H9 (cell line): ENCODE data around the gene ATP2B2. TPM values are rescaled to one million over a fixed set of nuclear protein-coding genes. Genes with fewer than 3 reads are reported as not detected.

Source experiments
- DNase-seq: peaks from one replicate; pipeline ENCODE4 v3.0.0-alpha.2; 2017
- H2AFZ ChIP-seq: one replicate; pipeline ENCODE4 v1.6.1; 2013; ENCODE audit warnings: mild to moderate bottlenecking, low read length, control low read depth, moderate library complexity
- H2AK5ac ChIP-seq: 2 replicates; pipeline ENCODE4 v1.6.1; 2013; ENCODE audit warnings: low read length, control low read depth, mixed read lengths; ENCODE audit not compliant: insufficient read length
- H2BK120ac ChIP-seq: one replicate; pipeline ENCODE4 v1.6.1; 2013; ENCODE audit warnings: low read depth, mild to moderate bottlenecking, low read length, control low read depth, inconsistent platforms; ENCODE audit not compliant: poor library complexity, severe bottlenecking
- H2BK12ac ChIP-seq: 2 replicates; pipeline ENCODE4 v1.6.1; 2013; ENCODE audit warnings: low read length, control low read depth, mixed read lengths, low read depth; ENCODE audit not compliant: insufficient read length
- H2BK15ac ChIP-seq: 2 replicates; pipeline ENCODE4 v1.6.1; 2013; ENCODE audit warnings: low read depth, low read length, control low read depth
- H2BK20ac ChIP-seq: one replicate; pipeline ENCODE4 v1.6.1; 2013; ENCODE audit warnings: low read depth, mild to moderate bottlenecking, low read length, control low read depth, inconsistent platforms; ENCODE audit not compliant: poor library complexity, severe bottlenecking
- H2BK5ac ChIP-seq: 2 replicates; pipeline ENCODE4 v1.6.1; 2013; ENCODE audit warnings: low read length, control low read depth, mixed read lengths; ENCODE audit not compliant: insufficient read length
- H3K14ac ChIP-seq: 2 replicates; pipeline ENCODE4 v1.6.1; 2013; ENCODE audit warnings: low read length, control low read depth; ENCODE audit not compliant: insufficient read depth
- H3K18ac ChIP-seq: 2 replicates; pipeline ENCODE4 v1.6.1; 2013; ENCODE audit warnings: low read depth, mild to moderate bottlenecking, mixed read lengths, low read length, control low read depth; ENCODE audit not compliant: insufficient read length
- H3K23ac ChIP-seq: 2 replicates; pipeline ENCODE4 v1.6.1; 2013; ENCODE audit warnings: low read length, control low read depth, mixed read lengths, low read depth; ENCODE audit not compliant: insufficient read length
- H3K23me2 ChIP-seq: 2 replicates; pipeline ENCODE4 v1.6.1; 2013; ENCODE audit warnings: low read depth, mild to moderate bottlenecking, mixed read lengths, low read length, control low read depth; ENCODE audit not compliant: insufficient read length, poor library complexity, severe bottlenecking
- H3K27ac ChIP-seq: 2 replicates; pipeline ENCODE4 v1.5.1; 2013; ENCODE audit warnings: low read length, control low read depth, mixed read lengths, low read depth; ENCODE audit not compliant: insufficient read length
- H3K27me3 ChIP-seq: 2 replicates; pipeline ENCODE4 v1.6.1; 2013; ENCODE audit warnings: low read length, control low read depth, inconsistent platforms; ENCODE audit not compliant: insufficient read depth
- H3K4ac ChIP-seq: 2 replicates; pipeline ENCODE4 v1.6.1; 2013; ENCODE audit warnings: low read depth, mild to moderate bottlenecking, control low read depth, inconsistent platforms, low read length, moderate library complexity
- H3K4me1 ChIP-seq: 2 replicates; pipeline ENCODE4 v1.6.1; 2013; ENCODE audit warnings: low read length, control low read depth, inconsistent platforms; ENCODE audit not compliant: insufficient read depth
- H3K4me2 ChIP-seq: 2 replicates; pipeline ENCODE4 v1.6.1; 2013; ENCODE audit warnings: low read length, control low read depth, mixed read lengths; ENCODE audit not compliant: insufficient read length, insufficient read depth
- H3K56ac ChIP-seq: 2 replicates; pipeline ENCODE4 v1.6.1; 2013; ENCODE audit warnings: low read depth, mild to moderate bottlenecking, mixed read lengths, low read length, control low read depth; ENCODE audit not compliant: insufficient read length
- H3K79me1 ChIP-seq: 2 replicates; pipeline ENCODE4 v1.6.1; 2013; ENCODE audit warnings: low read depth, mild to moderate bottlenecking, moderate library complexity, low read length, control low read depth, inconsistent platforms; ENCODE audit not compliant: insufficient read depth, poor library complexity, severe bottlenecking
- H3K79me2 ChIP-seq: 2 replicates; pipeline ENCODE4 v1.6.1; 2013; ENCODE audit warnings: low read length, control low read depth, inconsistent platforms; ENCODE audit not compliant: insufficient read depth
- H3K9ac ChIP-seq: 2 replicates; pipeline ENCODE4 v1.6.1; 2013; ENCODE audit warnings: low read length, control low read depth, mixed read lengths; ENCODE audit not compliant: insufficient read length; ENCODE audit errors: extremely low read depth
- H3K9me3 ChIP-seq: one replicate; pipeline ENCODE4 v1.6.1; 2013; ENCODE audit warnings: low read depth, low read length, inconsistent platforms; ENCODE audit not compliant: control insufficient read depth
- H3T11ph ChIP-seq: one replicate; pipeline ENCODE4 v1.6.1; 2013; ENCODE audit warnings: mild to moderate bottlenecking, low read length, control low read depth, inconsistent platforms
- H4K20me1 ChIP-seq: one replicate; pipeline ENCODE4 v1.6.1; 2013; ENCODE audit not compliant: control insufficient read depth, insufficient read length, insufficient read depth
- H4K5ac ChIP-seq: 2 replicates; pipeline ENCODE4 v1.6.1; 2013; ENCODE audit warnings: low read depth, mild to moderate bottlenecking, mixed read lengths, low read length, control low read depth; ENCODE audit not compliant: insufficient read length
- H4K8ac ChIP-seq: replicated peaks from 2 replicates; pipeline ENCODE4 v1.6.1; 2013; ENCODE audit warnings: low read length, control low read depth, mixed read lengths, low read depth; ENCODE audit not compliant: insufficient read length
- H4K91ac ChIP-seq: 2 replicates; pipeline ENCODE4 v1.6.1; 2013; ENCODE audit warnings: low read depth, mild to moderate bottlenecking, moderate library complexity, mixed read lengths, low read length, control low read depth; ENCODE audit not compliant: insufficient read length
- H3K27ac Mint-ChIP-seq, 3 experiments: 2 replicates in 2 of 3; 3 replicates in 1 of 3; pipeline ENCODE4 v1.8.0; 2020 to 2021; ENCODE audit warnings: mixed read lengths in 3 of 3, mild to moderate bottlenecking in 1 of 3, moderate library complexity in 1 of 3
- H3K27me3 Mint-ChIP-seq: 2 replicates; pipeline ENCODE4 v1.8.0; 2021; ENCODE audit warnings: low read depth, mild to moderate bottlenecking, moderate library complexity, mixed read lengths
- H3K36me3 Mint-ChIP-seq, 3 experiments: 2 replicates in 2 of 3; 3 replicates in 1 of 3; pipeline ENCODE4 v1.8.0; 2020 to 2021; ENCODE audit warnings: low read depth in 3 of 3, mixed read lengths in 3 of 3; ENCODE audit not compliant: insufficient read depth in 1 of 3
- H3K4me1 Mint-ChIP-seq, 2 experiments: 2 replicates each; pipeline ENCODE4 v1.8.0; 2020; ENCODE audit warnings: mixed read lengths in 2 of 2
- H3K4me3 Mint-ChIP-seq, 2 experiments: 2 replicates in 1 of 2; 3 replicates in 1 of 2; pipeline ENCODE4 v1.8.0; 2020 to 2021; ENCODE audit warnings: mild to moderate bottlenecking in 2 of 2, mixed read lengths in 2 of 2, moderate library complexity in 1 of 2
- H3K9me3 Mint-ChIP-seq, 2 experiments: 2 replicates in 1 of 2; 3 replicates in 1 of 2; pipeline ENCODE4 v1.8.0; 2020; ENCODE audit warnings: mild to moderate bottlenecking in 2 of 2, mixed read lengths in 2 of 2, moderate library complexity in 1 of 2
- WGBS: extraction: QIAGEN DNeasy Blood & Tissue Kit; methylation state at CpG from one replicate; pipeline ENCODE4 v1.1.7; 2013; ENCODE audit warnings: missing lambda C conversion rate, low lambda C conversion rate, mixed read lengths; ENCODE audit not compliant: insufficient read length; ENCODE audit errors: extremely low coverage; 5-methylcytosine and 5-hydroxymethylcytosine counted together
- total RNA-seq: library from RNA; stranded (reverse); gene quantifications from 2 replicates; pipeline ENCODE4 v1.2.1, GENCODE V29; 2021
- TF ChIP-seq, protein P1 (sequence below): fragments of 200-600 bp; sonication (generic); conservative IDR thresholded peaks from 3 replicates; pipeline ENCODE4 v1.8.0; 2021; ENCODE audit warnings: antibody characterized with exemption, mild to moderate bottlenecking

Gene ATP2B2
- total RNA-seq, 1 experiment from 2014 or later, result 0.33 TPM

DNA sequence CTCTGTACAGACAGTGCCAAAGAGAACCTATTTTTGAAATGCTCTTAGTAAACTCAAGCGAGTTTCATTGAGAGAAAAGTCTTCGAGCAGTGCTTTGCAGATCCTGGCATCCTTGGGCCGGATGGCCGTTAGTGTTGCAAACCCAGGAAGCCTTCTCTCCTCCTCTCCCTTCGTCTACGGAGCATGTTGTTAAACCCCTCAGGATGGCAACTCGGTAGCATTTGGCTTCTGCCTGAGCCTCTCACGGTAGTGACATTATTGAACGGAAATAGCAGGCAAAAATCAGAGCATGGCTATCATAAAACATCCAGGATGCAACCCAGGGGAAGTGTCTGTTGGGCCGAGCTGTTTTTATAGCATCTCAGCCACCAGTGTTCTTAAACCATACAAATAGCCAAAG lies 177.8 kb downstream of the ATP2B2 start:
- WGBS, result no CpG with 5 or more reads among the region's 10 CpGs
- no peak overlapping the region for H2BK5ac ChIP-seq
- no peak overlapping the region for H2BK15ac ChIP-seq
- no peak overlapping the region for H3T11ph ChIP-seq
- H3K9ac ChIP-seq, result no peak overlapping the region
- no peak for DNase-seq
- H4K5ac ChIP-seq, result no peak overlapping the region
- H4K20me1 ChIP-seq, result no peaks in the 10 kb centered on the region
- H3K18ac ChIP-seq, result no peak overlapping the region
- no peaks in the 10 kb centered on the region for H3K9me3 ChIP-seq
- no peak overlapping the region for H2AFZ ChIP-seq
- no peaks in the 10 kb centered on the region for H3K79me2 ChIP-seq
- no peak overlapping the region for H3K23ac ChIP-seq
- H3K4me3 Mint-ChIP-seq, result no peak overlapping the region
- no peaks in the 10 kb centered on the region for H3K23me2 ChIP-seq
- no peak overlapping the region for H4K91ac ChIP-seq
- H3K27me3 ChIP-seq, result no peaks in the 10 kb centered on the region
- H3K56ac ChIP-seq, result no peak overlapping the region
- H3K4me1 ChIP-seq, result no peaks in the 10 kb centered on the region
- H3K79me1 ChIP-seq, result no peaks in the 10 kb centered on the region
- H4K8ac ChIP-seq, result no peak overlapping the region
- H3K27me3 Mint-ChIP-seq, result peaks cover 67% of the 10 kb centered on the region
- no peak overlapping the region for H2BK12ac ChIP-seq
- no peak overlapping the region for H2BK120ac ChIP-seq
- peaks cover 4 to 8% of the 10 kb centered on the region in 2 experiments; a peak in 3 of 4 replicates for H3K4me1 Mint-ChIP-seq
- TF ChIP-seq, protein P1, sequence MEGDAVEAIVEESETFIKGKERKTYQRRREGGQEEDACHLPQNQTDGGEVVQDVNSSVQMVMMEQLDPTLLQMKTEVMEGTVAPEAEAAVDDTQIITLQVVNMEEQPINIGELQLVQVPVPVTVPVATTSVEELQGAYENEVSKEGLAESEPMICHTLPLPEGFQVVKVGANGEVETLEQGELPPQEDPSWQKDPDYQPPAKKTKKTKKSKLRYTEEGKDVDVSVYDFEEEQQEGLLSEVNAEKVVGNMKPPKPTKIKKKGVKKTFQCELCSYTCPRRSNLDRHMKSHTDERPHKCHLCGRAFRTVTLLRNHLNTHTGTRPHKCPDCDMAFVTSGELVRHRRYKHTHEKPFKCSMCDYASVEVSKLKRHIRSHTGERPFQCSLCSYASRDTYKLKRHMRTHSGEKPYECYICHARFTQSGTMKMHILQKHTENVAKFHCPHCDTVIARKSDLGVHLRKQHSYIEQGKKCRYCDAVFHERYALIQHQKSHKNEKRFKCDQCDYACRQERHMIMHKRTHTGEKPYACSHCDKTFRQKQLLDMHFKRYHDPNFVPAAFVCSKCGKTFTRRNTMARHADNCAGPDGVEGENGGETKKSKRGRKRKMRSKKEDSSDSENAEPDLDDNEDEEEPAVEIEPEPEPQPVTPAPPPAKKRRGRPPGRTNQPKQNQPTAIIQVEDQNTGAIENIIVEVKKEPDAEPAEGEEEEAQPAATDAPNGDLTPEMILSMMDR, result no peak
- H3K14ac ChIP-seq, result no peak overlapping the region
- no peak overlapping the region for H3K4me2 ChIP-seq
- H3K27ac Mint-ChIP-seq, result no peak overlapping the region
- H3K4ac ChIP-seq, result no peak overlapping the region
- no peak overlapping the region for H2BK20ac ChIP-seq
- no peak overlapping the region for H2AK5ac ChIP-seq
- no peak overlapping the region for H3K27ac ChIP-seq
- no peaks in the 10 kb centered on the region for H3K36me3 Mint-ChIP-seq
- H3K9me3 Mint-ChIP-seq, result no peaks in the 10 kb centered on the region
